ENCODE measurements around the gene SLC35F1. TPM values are rescaled to one million over a fixed set of nuclear protein-coding genes. Genes with fewer than 3 reads are reported as not detected.
A peak's percentile ranks its signal among the peaks of the same experiment; 100 is the strongest.
"Not testable (repeated sequence)": the region's sequence is repeated elsewhere in the genome, so short reads cannot be mapped to it uniquely, and the experiment has no call there.

SLC35F1 gene
- total RNA-seq (2022) = not detected in 2 replicates
- Bru-seq, nascent RNA = percentile 0 among the genes with signal in this experiment
- percentile 4 among the genes with signal in this experiment for BruChase-seq, experiment 1, labeled RNA remaining after a 6-hour chase
- percentile 3 among the genes with signal in this experiment for BruChase-seq, experiment 2, labeled RNA remaining after a 2-hour chase
- long read RNA-seq = 0 reads

DNA sequence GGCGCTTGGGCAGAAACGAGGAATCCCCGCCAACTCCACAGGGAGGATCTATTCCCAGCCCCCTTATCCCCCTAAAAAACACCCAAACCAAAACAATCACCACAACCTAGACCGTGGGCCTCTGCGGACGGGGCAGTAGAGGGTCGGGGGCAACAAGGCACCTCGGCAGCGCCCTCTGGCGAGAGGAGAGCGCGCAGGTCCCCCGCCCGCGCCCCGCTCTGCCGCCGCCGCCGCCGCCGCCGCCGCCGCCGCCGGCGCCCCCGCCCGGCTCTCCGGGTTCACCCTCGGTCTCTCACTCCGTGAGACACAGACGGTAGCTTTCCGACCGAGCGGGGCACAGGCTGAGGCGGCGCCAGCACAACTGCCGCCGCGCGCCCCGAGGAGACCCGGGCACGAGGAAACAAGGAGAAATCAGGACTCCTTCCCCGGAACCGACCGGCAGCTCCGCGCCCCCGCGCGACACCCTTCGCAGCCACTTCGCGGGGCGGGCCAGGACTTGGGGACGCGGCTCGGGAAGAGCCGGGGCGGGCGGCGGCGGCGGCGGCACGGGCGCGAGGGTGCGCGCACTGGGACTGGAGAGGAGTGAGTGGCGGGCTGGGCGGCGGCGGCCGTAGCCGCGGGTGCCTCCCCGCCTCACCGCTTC lies at the start of gene SLC35F1:
Gene SLC35F1, plus strand, starts transcription at position 307 of the 643 bp plus-strand sequence.
- intact Hi-C loops (cut with micrococcal nuclease) = no loop called here
- Mint-ChIP-seq H3K4me1 (ENCODE audit: insufficient read depth, unreplicated experiment) (no peaks in the 10 kb centered on the region), H3K4me3 (ENCODE audit: unreplicated experiment) (no peak within 1 kb of the TSS), H3K27me3 (ENCODE audit: insufficient read depth, unreplicated experiment) (peaks cover 33% of the 10 kb centered on the region), H3K36me3 (ENCODE audit: insufficient read depth, unreplicated experiment) (no peaks in the 10 kb centered on the region), H3K9me3 (ENCODE audit: unreplicated experiment) (no peaks in the 10 kb centered on the region), H3K27ac (ENCODE audit: low read depth, unreplicated experiment) (no peak within 1 kb of the TSS)
- no TSS peak for BruUV-seq (replicated peaks)
- DNase-seq (ENCODE audit: unreplicated experiment) = no peak
- TF ChIP-seq, protein P1, sequence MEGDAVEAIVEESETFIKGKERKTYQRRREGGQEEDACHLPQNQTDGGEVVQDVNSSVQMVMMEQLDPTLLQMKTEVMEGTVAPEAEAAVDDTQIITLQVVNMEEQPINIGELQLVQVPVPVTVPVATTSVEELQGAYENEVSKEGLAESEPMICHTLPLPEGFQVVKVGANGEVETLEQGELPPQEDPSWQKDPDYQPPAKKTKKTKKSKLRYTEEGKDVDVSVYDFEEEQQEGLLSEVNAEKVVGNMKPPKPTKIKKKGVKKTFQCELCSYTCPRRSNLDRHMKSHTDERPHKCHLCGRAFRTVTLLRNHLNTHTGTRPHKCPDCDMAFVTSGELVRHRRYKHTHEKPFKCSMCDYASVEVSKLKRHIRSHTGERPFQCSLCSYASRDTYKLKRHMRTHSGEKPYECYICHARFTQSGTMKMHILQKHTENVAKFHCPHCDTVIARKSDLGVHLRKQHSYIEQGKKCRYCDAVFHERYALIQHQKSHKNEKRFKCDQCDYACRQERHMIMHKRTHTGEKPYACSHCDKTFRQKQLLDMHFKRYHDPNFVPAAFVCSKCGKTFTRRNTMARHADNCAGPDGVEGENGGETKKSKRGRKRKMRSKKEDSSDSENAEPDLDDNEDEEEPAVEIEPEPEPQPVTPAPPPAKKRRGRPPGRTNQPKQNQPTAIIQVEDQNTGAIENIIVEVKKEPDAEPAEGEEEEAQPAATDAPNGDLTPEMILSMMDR (IDR thresholded peaks at IDR 0.05; ENCODE audit: unreplicated experiment) = no peak
- ChIA-PET POLR2A (no interaction called here), CTCF (no interaction called here)

DNA sequence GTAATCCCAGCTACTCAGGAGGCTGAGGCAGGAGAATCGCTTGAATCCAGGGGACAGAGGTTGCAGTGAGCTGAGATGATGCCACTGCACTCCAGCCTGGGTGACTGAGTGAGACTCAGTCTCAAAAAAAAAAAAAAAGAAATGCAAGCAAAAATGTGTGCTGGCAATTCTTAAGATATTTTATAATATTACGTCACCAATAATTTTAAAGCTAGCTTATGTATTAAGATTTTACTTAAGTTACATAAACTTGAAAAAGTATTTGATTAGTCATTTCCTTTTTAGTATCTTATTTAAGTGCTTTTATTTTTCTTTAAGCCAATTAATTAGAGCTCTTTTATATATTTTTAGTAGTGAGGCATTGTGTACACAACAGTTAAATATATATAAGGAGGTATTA lies 48.5 kb upstream of the SLC35F1 start:
- H3K9me3 Mint-ChIP-seq (ENCODE audit: unreplicated experiment) = peaks cover 11% of the 10 kb centered on the region
- POLR2A ChIA-PET; DNase-seq (ENCODE audit: unreplicated experiment); H3K4me1 Mint-ChIP-seq (ENCODE audit: insufficient read depth, unreplicated experiment); intact Hi-C loops (cut with micrococcal nuclease); BruUV-seq (replicated peaks); H3K36me3 Mint-ChIP-seq (ENCODE audit: insufficient read depth, unreplicated experiment); H3K27me3 Mint-ChIP-seq (ENCODE audit: insufficient read depth, unreplicated experiment); H3K27ac Mint-ChIP-seq (ENCODE audit: low read depth, unreplicated experiment); H3K4me3 Mint-ChIP-seq (ENCODE audit: unreplicated experiment): not testable (repeated sequence)
- CTCF ChIA-PET = interaction anchor here (0.6 to 0.7 kb wide), 4 partner anchors 291 to 1006 kb away, joined by 3 to 5 read pairs (median 4); no protein-coding TSS in a partner anchor

DNA sequence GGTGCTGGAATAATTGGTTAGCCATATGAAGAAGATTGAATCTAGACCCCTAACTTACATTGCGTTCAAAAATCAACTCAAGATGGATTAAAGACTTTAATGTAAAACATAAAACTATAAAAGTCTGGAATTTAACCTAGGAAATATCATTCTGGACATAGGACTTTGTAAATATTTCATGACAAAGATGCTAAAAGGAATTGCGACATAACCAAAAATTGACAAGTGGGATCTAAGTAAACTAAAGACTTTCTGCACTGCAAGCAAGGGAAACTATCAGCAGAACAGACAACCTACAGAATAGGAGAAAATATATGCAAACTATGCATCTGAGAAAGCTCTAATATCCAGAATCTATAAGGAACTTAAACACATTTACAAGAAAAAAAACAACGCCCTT lies 45.5 kb upstream of the SLC35F1 start:
- H3K4me3 Mint-ChIP-seq (ENCODE audit: unreplicated experiment) = no peak overlapping the region
- intact Hi-C loops (cut with micrococcal nuclease) = no loop called here
- H3K27ac Mint-ChIP-seq (ENCODE audit: low read depth, unreplicated experiment) = no peak overlapping the region
- H3K27me3 Mint-ChIP-seq (ENCODE audit: insufficient read depth, unreplicated experiment) = no peaks in the 10 kb centered on the region
- no TSS peak for BruUV-seq (replicated peaks)
- CTCF ChIA-PET = no interaction called here
- no peak for DNase-seq (ENCODE audit: unreplicated experiment)
- H3K36me3 Mint-ChIP-seq (ENCODE audit: insufficient read depth, unreplicated experiment) = no peaks in the 10 kb centered on the region
- H3K9me3 Mint-ChIP-seq (ENCODE audit: unreplicated experiment) = no peaks in the 10 kb centered on the region
- POLR2A ChIA-PET = no interaction called here
- H3K4me1 Mint-ChIP-seq (ENCODE audit: insufficient read depth, unreplicated experiment) = no peaks in the 10 kb centered on the region
- TF ChIP-seq, protein P1 (IDR thresholded peaks at IDR 0.05; ENCODE audit: unreplicated experiment) = no peak

DNA sequence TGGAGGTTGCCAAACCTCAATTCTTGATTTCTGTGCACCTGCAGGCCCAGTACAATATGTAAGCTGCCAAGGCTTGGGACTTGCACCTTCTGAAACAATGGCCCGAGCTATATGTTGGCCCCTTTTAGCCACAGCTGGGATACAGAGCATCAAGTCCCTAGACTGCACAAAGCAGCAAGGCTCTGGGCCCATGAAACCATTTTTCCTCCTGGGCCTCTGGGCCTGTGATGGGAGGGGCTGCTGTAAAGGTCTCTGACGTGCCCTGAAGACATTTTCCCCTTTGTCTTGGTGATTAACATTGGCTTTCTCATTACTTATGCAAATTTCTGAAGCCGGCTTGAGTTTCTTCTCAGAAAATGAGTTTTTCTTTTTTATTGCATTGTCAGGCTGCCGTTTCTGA lies 40.5 kb upstream of the SLC35F1 start:
- H3K27me3 Mint-ChIP-seq (ENCODE audit: insufficient read depth, unreplicated experiment) = peaks cover 31% of the 10 kb centered on the region
- H3K36me3 Mint-ChIP-seq (ENCODE audit: insufficient read depth, unreplicated experiment) = no peaks in the 10 kb centered on the region
- ChIA-PET CTCF (no interaction called here), POLR2A (no interaction called here)
- H3K4me3 Mint-ChIP-seq (ENCODE audit: unreplicated experiment) = no peak overlapping the region
- BruUV-seq (replicated peaks) = no TSS peak
- no peak overlapping the region for H3K27ac Mint-ChIP-seq (ENCODE audit: low read depth, unreplicated experiment)
- H3K9me3 Mint-ChIP-seq (ENCODE audit: unreplicated experiment) = no peaks in the 10 kb centered on the region
- TF ChIP-seq, protein P1 (IDR thresholded peaks at IDR 0.05; ENCODE audit: unreplicated experiment) = no peak
- intact Hi-C loops (cut with micrococcal nuclease) = no loop called here
- no peaks in the 10 kb centered on the region for H3K4me1 Mint-ChIP-seq (ENCODE audit: insufficient read depth, unreplicated experiment)
- DNase-seq (ENCODE audit: unreplicated experiment) = no peak
